ENCODE results near the gene PPP2R5C. TPM values are rescaled to one million over a fixed set of nuclear protein-coding genes. Genes with fewer than 3 reads are reported as not detected.

Gene PPP2R5C
- total RNA-seq, 1 experiment from 2014 or later: 93.0 TPM

- no CpG with 5 or more reads among the region's 19 CpGs for WGBS (ENCODE audit: extremely low coverage, insufficient read length, low lambda C conversion rate)
- H4K20me1 ChIP-seq (ENCODE audit: control insufficient read depth, insufficient read depth, insufficient read length): no peaks in the 10 kb centered on the region
These were observed 82.7 kb downstream of the PPP2R5C start for GRCh38 chr14:101844219-101844618.

More at GRCh38 chr14:101844219-101844618, 82.7 kb downstream of the PPP2R5C start:
- Histone ChIP-seq H2BK120ac (ENCODE audit: low read depth, low read length, poor library complexity, severe bottlenecking) (no peak overlapping the region), H4K91ac (ENCODE audit: insufficient read length, low read depth, low read length) (no peak overlapping the region), H4K5ac (ENCODE audit: insufficient read length, low read depth, low read length) (no peak overlapping the region), H3K27me3 (ENCODE audit: insufficient read depth, low read length) (no peaks in the 10 kb centered on the region), H3K18ac (ENCODE audit: insufficient read length, low read depth, low read length) (no peak overlapping the region), H3K27ac (ENCODE audit: insufficient read length, low read depth, low read length) (no peak overlapping the region), H3K79me2 (ENCODE audit: insufficient read depth, low read length) (no peaks in the 10 kb centered on the region), H3K23ac (ENCODE audit: insufficient read length, low read depth, low read length) (no peak overlapping the region), H4K8ac (replicated peaks; ENCODE audit: insufficient read length, low read depth, low read length) (no peak overlapping the region), H2AFZ (ENCODE audit: low read length) (no peak overlapping the region), H2BK12ac (ENCODE audit: insufficient read length, low read depth, low read length) (no peak overlapping the region), H2AK5ac (ENCODE audit: insufficient read length, low read length) (no peak overlapping the region), H3K9ac (ENCODE audit: extremely low read depth, insufficient read length, low read length) (no peak overlapping the region), H2BK15ac (ENCODE audit: low read depth, low read length) (no peak overlapping the region), H3K23me2 (ENCODE audit: insufficient read length, low read depth, low read length, poor library complexity, severe bottlenecking) (no peaks in the 10 kb centered on the region), H3K4ac (ENCODE audit: low read depth, low read length) (no peak overlapping the region), H3K4me1 (ENCODE audit: insufficient read depth, low read length) (peaks cover 4% of the 10 kb centered on the region; the same call in 1 of the 2 replicates), H3T11ph (ENCODE audit: low read length) (no peak overlapping the region), H2BK5ac (ENCODE audit: insufficient read length, low read length) (no peak overlapping the region), H3K9me3 (ENCODE audit: control insufficient read depth, low read depth, low read length) (no peaks in the 10 kb centered on the region), H3K4me2 (ENCODE audit: insufficient read depth, insufficient read length, low read length) (no peak overlapping the region), H3K56ac (ENCODE audit: insufficient read length, low read depth, low read length) (no peak overlapping the region), H3K79me1 (ENCODE audit: insufficient read depth, low read depth, low read length, poor library complexity, severe bottlenecking) (peaks cover 3% of the 10 kb centered on the region), H2BK20ac (ENCODE audit: low read depth, low read length, poor library complexity, severe bottlenecking) (no peak overlapping the region), H3K14ac (ENCODE audit: insufficient read depth, low read length) (no peak overlapping the region)
- TF ChIP-seq, protein P1, sequence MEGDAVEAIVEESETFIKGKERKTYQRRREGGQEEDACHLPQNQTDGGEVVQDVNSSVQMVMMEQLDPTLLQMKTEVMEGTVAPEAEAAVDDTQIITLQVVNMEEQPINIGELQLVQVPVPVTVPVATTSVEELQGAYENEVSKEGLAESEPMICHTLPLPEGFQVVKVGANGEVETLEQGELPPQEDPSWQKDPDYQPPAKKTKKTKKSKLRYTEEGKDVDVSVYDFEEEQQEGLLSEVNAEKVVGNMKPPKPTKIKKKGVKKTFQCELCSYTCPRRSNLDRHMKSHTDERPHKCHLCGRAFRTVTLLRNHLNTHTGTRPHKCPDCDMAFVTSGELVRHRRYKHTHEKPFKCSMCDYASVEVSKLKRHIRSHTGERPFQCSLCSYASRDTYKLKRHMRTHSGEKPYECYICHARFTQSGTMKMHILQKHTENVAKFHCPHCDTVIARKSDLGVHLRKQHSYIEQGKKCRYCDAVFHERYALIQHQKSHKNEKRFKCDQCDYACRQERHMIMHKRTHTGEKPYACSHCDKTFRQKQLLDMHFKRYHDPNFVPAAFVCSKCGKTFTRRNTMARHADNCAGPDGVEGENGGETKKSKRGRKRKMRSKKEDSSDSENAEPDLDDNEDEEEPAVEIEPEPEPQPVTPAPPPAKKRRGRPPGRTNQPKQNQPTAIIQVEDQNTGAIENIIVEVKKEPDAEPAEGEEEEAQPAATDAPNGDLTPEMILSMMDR (conservative IDR thresholded peaks at IDR 0.05): no peak
- peaks cover 0 to 3% (median 0%) of the 10 kb centered on the region in 3 experiments; a peak in 1 of 7 replicates for H3K36me3 Mint-ChIP-seq (ENCODE audit: insufficient read depth in 1 of 3, low read depth in 3 of 3)
- H3K27me3 Mint-ChIP-seq (ENCODE audit: low read depth): no peaks in the 10 kb centered on the region
- H3K27ac Mint-ChIP-seq: no peak overlapping the region
- no peak for DNase-seq
- H3K4me3 Mint-ChIP-seq: no peak overlapping the region
- H3K4me1 Mint-ChIP-seq: peaks cover 24 to 28% of the 10 kb centered on the region in 2 experiments
- H3K9me3 Mint-ChIP-seq: no peaks in the 10 kb centered on the region
